HEK293 (cell line): ENCODE measurements around the gene DEPDC5.
"Not testable (repeated sequence)": the region's sequence is repeated elsewhere in the genome, so short reads cannot be mapped to it uniquely, and the experiment has no call there.

Experiments used
- CTCF ChIA-PET: fragments of 350-600 bp; formaldehyde crosslinking; extraction: SDS; loops from one replicate; lab custom pipeline; 2021; ENCODE audit warnings: antibody characterized with exemption; lab: Yijun Ruan, JAX
- POLR2A ChIA-PET: fragments of 300-600 bp; formaldehyde crosslinking; extraction: SDS; loops from one replicate; lab custom pipeline; 2020; ENCODE audit warnings: antibody characterized with exemption, inconsistent platforms; lab: Yijun Ruan, JAX
- H3K27ac ChIP-seq: fragments of 200-500 bp; sonication (Bioruptor generic); 2 replicates; pipeline ENCODE4 v1.5.1; 2014; ENCODE audit warnings: low read depth, low read length, control low read depth, inconsistent platforms; ENCODE audit errors: extremely low read depth
- H3K36me3 ChIP-seq, 2 experiments: fragments of 200-500 bp in 1 of 2; sonication (Bioruptor generic) in 1 of 2; 1 replicate in 1 of 2; 2 replicates in 1 of 2; pipeline ENCODE4 v1.5.1; 2014 to 2017; ENCODE audit warnings: inconsistent platforms in 2 of 2, low read length in 2 of 2; ENCODE audit not compliant: control insufficient read depth in 2 of 2, insufficient read depth in 1 of 2
- H3K4me1 ChIP-seq: fragments of 200-500 bp; sonication (Bioruptor generic); 2 replicates; pipeline ENCODE4 v1.5.1; 2014; ENCODE audit warnings: mild to moderate bottlenecking, low read length, inconsistent platforms; ENCODE audit not compliant: control insufficient read depth, insufficient read depth
- H3K4me3 ChIP-seq: 2 replicates; pipeline ENCODE4 v1.5.1; 2011; ENCODE audit warnings: low read depth, mild to moderate bottlenecking, control low read depth, low read length, moderate library complexity
- H3K9me3 ChIP-seq: fragments of 200-500 bp; sonication (Bioruptor generic); 2 replicates; pipeline ENCODE4 v1.5.1; 2014; ENCODE audit warnings: low read depth, low read length, inconsistent platforms; ENCODE audit not compliant: control insufficient read depth, insufficient read depth
- ZNF133 ChIP-seq: fragments of 450-650 bp; formaldehyde crosslinking; IDR thresholded peaks from 2 replicates; pipeline ENCODE4 v1.5.1; 2016; ENCODE audit warnings: missing biosample characterization, missing genetic modification characterization
- ZNF37A ChIP-seq: fragments of 450-650 bp; IDR thresholded peaks from 2 replicates; pipeline ENCODE4 v1.5.1; 2018; ENCODE audit warnings: missing biosample characterization, missing genetic modification characterization
- ZNF433 ChIP-seq: fragments of 450-650 bp; formaldehyde crosslinking; IDR thresholded peaks from 2 replicates; pipeline ENCODE4 v1.5.1; 2016; ENCODE audit warnings: missing biosample characterization, missing genetic modification characterization, low read depth
- ZNF510 ChIP-seq: fragments of 450-650 bp; formaldehyde crosslinking; IDR thresholded peaks from 2 replicates; pipeline ENCODE4 v1.5.1; 2018; ENCODE audit warnings: mild to moderate bottlenecking, missing genetic modification characterization, missing biosample characterization; ENCODE audit not compliant: insufficient replicate concordance
- ZNF548 ChIP-seq: fragments of 450-650 bp; formaldehyde crosslinking; IDR thresholded peaks from 2 replicates; pipeline ENCODE4 v1.5.1; 2016; ENCODE audit warnings: missing biosample characterization, missing genetic modification characterization
- ZNF600 ChIP-seq: fragments of 450-650 bp; formaldehyde crosslinking; IDR thresholded peaks from 2 replicates; pipeline ENCODE4 v1.5.1; 2016; ENCODE audit warnings: missing biosample characterization, missing genetic modification characterization
- TF ChIP-seq, protein P1 (sequence below): IDR thresholded peaks from 2 replicates; pipeline ENCODE4 v1.6.1; 2011; ENCODE audit warnings: mild to moderate bottlenecking, low read depth, low read length, borderline replicate concordance
- TF ChIP-seq, protein P2 (sequence below): fragments of 450-650 bp; formaldehyde crosslinking; IDR thresholded peaks from 2 replicates; pipeline ENCODE4 v1.5.1; 2016; ENCODE audit warnings: missing biosample characterization, missing genetic modification characterization
- TF ChIP-seq, protein P3 (sequence below): fragments of 450-650 bp; formaldehyde crosslinking; conservative IDR thresholded peaks from 2 replicates; pipeline ENCODE4 v1.5.1; 2016; ENCODE audit warnings: low read depth, missing biosample characterization, missing genetic modification characterization
- TF ChIP-seq, protein P4 (sequence below): fragments of 450-650 bp; formaldehyde crosslinking; IDR thresholded peaks from 2 replicates; pipeline ENCODE4 v1.5.1; 2016; ENCODE audit warnings: missing biosample characterization, missing genetic modification characterization
- TF ChIP-seq, protein P5 (sequence below): fragments of 450-650 bp; formaldehyde crosslinking; IDR thresholded peaks from 2 replicates; pipeline ENCODE4 v1.5.1; 2017; ENCODE audit warnings: missing biosample characterization, missing genetic modification characterization

Gene DEPDC5

DNA sequence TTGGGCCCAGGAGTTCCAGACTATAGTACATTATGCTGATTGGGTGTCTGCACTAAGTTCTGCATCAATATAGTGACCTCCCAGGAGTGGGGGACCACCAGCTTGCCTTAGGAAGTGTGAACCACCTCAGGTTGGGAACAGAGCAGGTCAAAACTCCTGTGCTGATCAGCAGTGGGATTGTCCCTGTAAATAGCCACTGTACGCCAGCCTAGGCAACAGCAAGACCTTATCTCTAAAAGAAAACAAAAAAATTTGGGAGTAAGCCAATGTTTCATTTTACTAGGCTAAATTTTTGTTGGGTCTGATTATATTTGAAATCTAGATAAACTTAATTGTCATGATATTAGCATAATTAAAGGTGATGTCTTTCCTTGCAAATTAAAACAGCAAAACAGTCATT is 3.4 kb downstream of the DEPDC5 start:
- TF ChIP-seq, protein P1, sequence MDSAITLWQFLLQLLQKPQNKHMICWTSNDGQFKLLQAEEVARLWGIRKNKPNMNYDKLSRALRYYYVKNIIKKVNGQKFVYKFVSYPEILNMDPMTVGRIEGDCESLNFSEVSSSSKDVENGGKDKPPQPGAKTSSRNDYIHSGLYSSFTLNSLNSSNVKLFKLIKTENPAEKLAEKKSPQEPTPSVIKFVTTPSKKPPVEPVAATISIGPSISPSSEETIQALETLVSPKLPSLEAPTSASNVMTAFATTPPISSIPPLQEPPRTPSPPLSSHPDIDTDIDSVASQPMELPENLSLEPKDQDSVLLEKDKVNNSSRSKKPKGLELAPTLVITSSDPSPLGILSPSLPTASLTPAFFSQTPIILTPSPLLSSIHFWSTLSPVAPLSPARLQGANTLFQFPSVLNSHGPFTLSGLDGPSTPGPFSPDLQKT, result no peak
- no peak for TF ChIP-seq ZNF133
- no peak for TF ChIP-seq ZNF548
- TF ChIP-seq, protein P2, sequence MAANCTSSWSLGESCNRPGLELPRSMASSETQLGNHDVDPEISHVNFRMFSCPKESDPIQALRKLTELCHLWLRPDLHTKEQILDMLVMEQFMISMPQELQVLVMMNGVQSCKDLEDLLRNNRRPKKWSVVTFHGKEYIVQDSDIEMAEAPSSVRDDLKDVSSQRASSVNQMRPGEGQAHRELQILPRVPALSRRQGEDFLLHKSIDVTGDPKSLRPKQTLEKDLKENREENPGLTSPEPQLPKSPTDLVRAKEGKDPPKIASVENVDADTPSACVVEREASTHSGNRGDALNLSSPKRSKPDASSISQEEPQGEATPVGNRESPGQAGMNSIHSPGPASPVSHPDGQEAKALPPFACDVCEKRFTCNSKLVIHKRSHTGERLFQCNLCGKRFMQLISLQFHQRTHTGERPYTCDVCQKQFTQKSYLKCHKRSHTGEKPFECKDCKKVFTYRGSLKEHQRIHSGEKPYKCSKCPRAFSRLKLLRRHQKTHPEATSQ (tag by site-specific recombination), result no peak
- no peak for TF ChIP-seq ZNF37A (tag by site-specific recombination)
- TF ChIP-seq, protein P3, sequence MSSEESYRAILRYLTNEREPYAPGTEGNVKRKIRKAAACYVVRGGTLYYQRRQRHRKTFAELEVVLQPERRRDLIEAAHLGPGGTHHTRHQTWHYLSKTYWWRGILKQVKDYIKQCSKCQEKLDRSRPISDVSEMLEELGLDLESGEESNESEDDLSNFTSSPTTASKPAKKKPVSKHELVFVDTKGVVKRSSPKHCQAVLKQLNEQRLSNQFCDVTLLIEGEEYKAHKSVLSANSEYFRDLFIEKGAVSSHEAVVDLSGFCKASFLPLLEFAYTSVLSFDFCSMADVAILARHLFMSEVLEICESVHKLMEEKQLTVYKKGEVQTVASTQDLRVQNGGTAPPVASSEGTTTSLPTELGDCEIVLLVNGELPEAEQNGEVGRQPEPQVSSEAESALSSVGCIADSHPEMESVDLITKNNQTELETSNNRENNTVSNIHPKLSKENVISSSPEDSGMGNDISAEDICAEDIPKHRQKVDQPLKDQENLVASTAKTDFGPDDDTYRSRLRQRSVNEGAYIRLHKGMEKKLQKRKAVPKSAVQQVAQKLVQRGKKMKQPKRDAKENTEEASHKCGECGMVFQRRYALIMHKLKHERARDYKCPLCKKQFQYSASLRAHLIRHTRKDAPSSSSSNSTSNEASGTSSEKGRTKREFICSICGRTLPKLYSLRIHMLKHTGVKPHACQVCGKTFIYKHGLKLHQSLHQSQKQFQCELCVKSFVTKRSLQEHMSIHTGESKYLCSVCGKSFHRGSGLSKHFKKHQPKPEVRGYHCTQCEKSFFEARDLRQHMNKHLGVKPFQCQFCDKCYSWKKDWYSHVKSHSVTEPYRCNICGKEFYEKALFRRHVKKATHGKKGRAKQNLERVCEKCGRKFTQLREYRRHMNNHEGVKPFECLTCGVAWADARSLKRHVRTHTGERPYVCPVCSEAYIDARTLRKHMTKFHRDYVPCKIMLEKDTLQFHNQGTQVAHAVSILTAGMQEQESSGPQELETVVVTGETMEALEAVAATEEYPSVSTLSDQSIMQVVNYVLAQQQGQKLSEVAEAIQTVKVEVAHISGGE, result no peak
- H3K27ac ChIP-seq, result no peak overlapping the region
- ChIA-PET POLR2A (no interaction called here), CTCF (interaction anchor here (1.2 kb wide), 1 partner anchor 213 kb away, joined by 4 read pairs; no protein-coding TSS in a partner anchor)
- H3K4me3 ChIP-seq, result no peak overlapping the region
- no peaks in the 10 kb centered on the region for H3K9me3 ChIP-seq
- peaks cover 13 to 32% of the 10 kb centered on the region in 2 experiments for H3K36me3 ChIP-seq
- peaks cover 17% of the 10 kb centered on the region; the same call in 1 of the 2 replicates for H3K4me1 ChIP-seq

DNA sequence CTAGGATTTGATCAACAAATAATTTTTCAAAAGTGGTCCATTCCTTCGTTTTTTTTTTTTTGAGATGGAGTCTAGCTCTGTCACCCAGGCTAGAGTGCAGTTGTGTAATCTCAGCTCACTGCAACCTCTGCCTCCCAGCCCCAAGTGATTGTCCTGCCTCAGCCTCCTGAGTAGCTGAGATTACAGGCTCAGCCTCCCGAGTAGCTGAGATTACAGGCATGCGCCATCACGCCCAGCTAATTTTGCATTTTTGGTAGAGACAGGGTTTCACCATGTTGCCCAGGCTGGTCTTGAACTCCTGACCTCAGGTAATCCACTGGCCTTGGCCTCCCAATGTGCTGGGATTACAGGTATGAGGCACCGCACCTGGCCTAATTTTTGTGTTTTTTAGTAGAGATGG is 5.0 kb downstream of the DEPDC5 start:
- CTCF ChIA-PET, H3K4me1 ChIP-seq, H3K4me3 ChIP-seq, H3K9me3 ChIP-seq, H3K27ac ChIP-seq, POLR2A ChIA-PET: not testable (repeated sequence)
- peaks cover 20 to 32% of the 10 kb centered on the region in 2 experiments for H3K36me3 ChIP-seq

DNA sequence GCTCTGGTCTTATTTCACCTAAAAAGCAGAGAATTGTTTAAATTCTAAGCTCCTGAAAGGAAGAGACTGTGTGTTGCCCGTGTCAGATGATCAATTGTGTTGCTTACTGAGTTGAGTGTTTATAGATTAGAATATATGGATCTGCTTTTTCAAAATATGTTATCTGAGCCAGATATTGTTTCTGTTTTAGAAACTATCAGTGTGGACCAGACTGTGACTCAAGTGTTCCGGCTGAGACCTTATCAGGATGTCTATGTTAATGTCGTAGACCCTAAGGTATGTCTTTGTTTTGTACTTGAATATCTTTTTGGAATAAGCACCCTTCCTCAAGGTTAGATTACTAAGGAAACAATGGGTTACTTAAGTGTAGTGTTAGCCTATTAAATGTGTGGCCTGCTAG is 11.0 kb downstream of the DEPDC5 start:
- CTCF ChIA-PET, result no interaction called here
- Histone ChIP-seq H3K9me3 (no peaks in the 10 kb centered on the region), H3K4me3 (no peak overlapping the region), H3K36me3 (peaks cover 54 to 58% of the 10 kb centered on the region in 2 experiments), H3K27ac (no peak overlapping the region), H3K4me1 (no peaks in the 10 kb centered on the region)
- TF ChIP-seq ZNF510 (tag by site-specific recombination), result no peak
- TF ChIP-seq, protein P4, sequence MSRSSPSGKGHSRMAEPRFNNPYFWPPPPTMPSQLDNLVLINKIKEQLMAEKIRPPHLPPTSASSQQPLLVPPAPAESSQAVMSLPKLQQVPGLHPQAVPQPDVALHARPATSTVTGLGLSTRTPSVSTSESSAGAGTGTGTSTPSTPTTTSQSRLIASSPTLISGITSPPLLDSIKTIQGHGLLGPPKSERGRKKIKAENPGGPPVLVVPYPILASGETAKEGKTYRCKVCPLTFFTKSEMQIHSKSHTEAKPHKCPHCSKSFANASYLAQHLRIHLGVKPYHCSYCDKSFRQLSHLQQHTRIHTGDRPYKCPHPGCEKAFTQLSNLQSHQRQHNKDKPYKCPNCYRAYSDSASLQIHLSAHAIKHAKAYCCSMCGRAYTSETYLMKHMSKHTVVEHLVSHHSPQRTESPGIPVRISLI, result no peak
- no peak for TF ChIP-seq ZNF600 (tag by site-specific recombination)
- POLR2A ChIA-PET, result interaction anchor here (0.6 kb wide), 1 partner anchor 35 kb away, joined by 6 read pairs; no protein-coding TSS in a partner anchor

DNA sequence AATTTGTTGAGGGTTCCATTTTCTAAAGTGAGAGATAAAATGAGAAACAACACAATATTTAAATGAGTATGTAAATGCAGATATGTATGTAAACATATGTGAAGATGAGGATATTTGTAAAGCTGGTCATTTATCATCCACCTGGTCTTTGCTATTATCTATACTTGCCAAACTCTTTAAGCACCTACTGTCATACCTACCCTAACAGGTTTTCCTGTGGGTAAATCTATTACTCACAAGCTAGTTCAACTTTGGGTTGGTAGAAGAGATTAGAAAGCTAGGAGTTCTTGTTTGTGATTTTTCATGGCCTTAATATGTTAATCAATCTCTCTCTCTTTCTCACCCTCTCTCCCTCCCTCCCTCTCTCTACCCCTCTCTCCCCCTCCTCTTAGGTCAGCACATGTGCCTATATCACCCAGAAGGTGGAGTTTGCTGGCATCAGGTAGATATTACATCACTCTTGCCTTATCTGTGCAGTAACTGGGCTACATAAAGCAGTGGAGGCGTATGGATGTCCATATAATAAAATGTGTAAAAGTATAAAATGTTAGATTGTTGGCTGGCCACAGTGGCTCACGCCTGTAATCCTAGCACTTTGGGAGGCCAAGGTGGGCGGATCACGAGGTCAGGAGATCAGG is 14.7 kb downstream of the DEPDC5 start:
- Histone ChIP-seq H3K27ac (no peak overlapping the region), H3K36me3 (peaks cover 59 to 70% of the 10 kb centered on the region in 2 experiments), H3K4me3 (no peak overlapping the region)
- CTCF ChIA-PET, result interaction anchor here (0.6 to 0.7 kb wide), 2 partner anchors 58 to 674 kb away, joined by 3 to 5 read pairs; no protein-coding TSS in a partner anchor
- TF ChIP-seq ZNF433 (tag by site-specific recombination), result no peak
- TF ChIP-seq, protein P5, sequence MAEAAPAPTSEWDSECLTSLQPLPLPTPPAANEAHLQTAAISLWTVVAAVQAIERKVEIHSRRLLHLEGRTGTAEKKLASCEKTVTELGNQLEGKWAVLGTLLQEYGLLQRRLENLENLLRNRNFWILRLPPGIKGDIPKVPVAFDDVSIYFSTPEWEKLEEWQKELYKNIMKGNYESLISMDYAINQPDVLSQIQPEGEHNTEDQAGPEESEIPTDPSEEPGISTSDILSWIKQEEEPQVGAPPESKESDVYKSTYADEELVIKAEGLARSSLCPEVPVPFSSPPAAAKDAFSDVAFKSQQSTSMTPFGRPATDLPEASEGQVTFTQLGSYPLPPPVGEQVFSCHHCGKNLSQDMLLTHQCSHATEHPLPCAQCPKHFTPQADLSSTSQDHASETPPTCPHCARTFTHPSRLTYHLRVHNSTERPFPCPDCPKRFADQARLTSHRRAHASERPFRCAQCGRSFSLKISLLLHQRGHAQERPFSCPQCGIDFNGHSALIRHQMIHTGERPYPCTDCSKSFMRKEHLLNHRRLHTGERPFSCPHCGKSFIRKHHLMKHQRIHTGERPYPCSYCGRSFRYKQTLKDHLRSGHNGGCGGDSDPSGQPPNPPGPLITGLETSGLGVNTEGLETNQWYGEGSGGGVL (tag by site-specific recombination), result peak; percentile 83
- TF ChIP-seq, all 188 proteins: peak for 1
- POLR2A ChIA-PET, result no interaction called here
- no peaks in the 10 kb centered on the region for H3K9me3 ChIP-seq
- no peaks in the 10 kb centered on the region for H3K4me1 ChIP-seq
